ENCODE data around the gene ZNF514. TPM values are rescaled to one million over a fixed set of nuclear protein-coding genes. Genes with fewer than 3 reads are reported as not detected.

The ZNF514 gene
- total and polyA plus RNA-seq, 2 of the 8 experiments (the other 6 are each of a cell fraction or from before 2014, with no cell fraction given), result 5.3 to 13.3 TPM

GRCh38 chr2:95121407-95122196, 38.0 kb downstream of the ZNF514 start, which contains the start of gene MRPS5:
TSS of gene MRPS5 (minus strand) at chr2:95121808. CDS start at chr2:95121791, 17 bp downstream.
- H3K9me3 ChIP-seq (ENCODE audit: insufficient read depth in 2 of 2, low read depth in 1 of 2, low read length in 1 of 2), result peaks cover 0 to 1% of the 10 kb centered on the region in 2 experiments; a peak in 1 of 4 replicates
- WGBS, 2 experiments (ENCODE audit: extremely low coverage in 1 of 2, insufficient coverage in 1 of 2, insufficient read length in 1 of 2, insufficient replicate concordance in 2 of 2, low coverage in 1 of 2, low lambda C conversion rate in 2 of 2, missing lambda C conversion rate in 1 of 2), result 1% methylated on average over 57 of the region's 86 CpGs; no CpG with 5 or more reads in 1 of the 2 experiments
- peak within 1 kb of the TSS; percentile 63; the same call in 1 of the 2 replicates for H2BK12ac ChIP-seq (ENCODE audit: low read depth, low read length)
- no peaks in the 10 kb centered on the region; a peak in 1 of 8 replicates for H3K36me3 ChIP-seq (ENCODE audit: control insufficient read depth in 2 of 4, insufficient read depth in 4 of 4, low read length in 3 of 4)
- peaks cover 4 to 37% of the 10 kb centered on the region in 2 experiments; a peak in 3 of 4 replicates for H3K79me2 ChIP-seq (ENCODE audit: control insufficient read depth in 1 of 2, insufficient read depth in 2 of 2, low read length in 2 of 2)
- H4K20me1 ChIP-seq (replicated peaks in 1 of 2; ENCODE audit: control insufficient read depth in 1 of 2, insufficient read depth in 2 of 2, low read length in 2 of 2), result peaks cover 0 to 5% of the 10 kb centered on the region in 2 experiments
- peak within 1 kb of the TSS; percentile 100; the same call in 1 of the 2 replicates for H4K8ac ChIP-seq (ENCODE audit: extremely low read depth, insufficient read depth, low read length)
- peak within 1 kb of the TSS; percentile 96 for H2AFZ ChIP-seq (ENCODE audit: low read length)
- peak within 1 kb of the TSS; percentile 94 to 99 (median 97) for H3K9ac ChIP-seq (replicated peaks in 1 of 4; ENCODE audit: extremely low read depth in 1 of 4, low read depth in 3 of 4, low read length in 3 of 4)
- H3K4me2 ChIP-seq (ENCODE audit: insufficient read depth in 1 of 2, low read depth in 2 of 2, low read length in 2 of 2), result peak within 1 kb of the TSS; percentile 70 to 92
- H3K23ac ChIP-seq (ENCODE audit: insufficient read length), result no peak within 1 kb of the TSS
- peak within 1 kb of the TSS; percentile 100 for H4K91ac ChIP-seq (replicated peaks; ENCODE audit: insufficient read length, low read length)
- H2BK5ac ChIP-seq (ENCODE audit: low read depth, low read length), result peak within 1 kb of the TSS; percentile 99
- H2BK15ac ChIP-seq (ENCODE audit: low read length), result peak within 1 kb of the TSS; percentile 100; the same call in 1 of the 2 replicates
- H3K4me3 ChIP-seq (ENCODE audit: extremely low read depth in 1 of 4, insufficient read depth in 2 of 4, low read depth in 3 of 4, low read length in 4 of 4), result peak within 1 kb of the TSS; percentile 91 to 98 (median 96)
- peak in 1 of 2 experiments; percentile 95 for DNase-seq (ENCODE audit: low read depth in 1 of 2, low spot score in 2 of 2)
- peak within 1 kb of the TSS; percentile 97 for H3K27ac ChIP-seq (ENCODE audit: low read depth, low read length)
- no peaks in the 10 kb centered on the region for H3K23me2 ChIP-seq (ENCODE audit: low read depth, low read length)
- no peak within 1 kb of the TSS for H2BK20ac ChIP-seq (ENCODE audit: low read length)
- CTCF ChIA-PET (ENCODE audit: partially characterized antibody), result interaction anchor here (0.6 to 2.1 kb wide), 9 partner anchors 12 to 248 kb away, joined by 3 to 6 read pairs (median 4); no protein-coding TSS in a partner anchor
- no peak within 1 kb of the TSS for H2AK5ac ChIP-seq (ENCODE audit: low read depth, low read length)
- H3K27me3 ChIP-seq (replicated peaks in 1 of 4; ENCODE audit: control insufficient read depth in 3 of 4, extremely low read depth in 1 of 4, insufficient read depth in 3 of 4, low read length in 3 of 4), result no peaks in the 10 kb centered on the region; a peak in 1 of 7 replicates
- POLR2A ChIA-PET (ENCODE audit: partially characterized antibody), result interaction anchor here (0.8 to 2.2 kb wide), 10 partner anchors 14 to 45 kb away, joined by 3 to 13 read pairs (median 4); partner anchors contain the start of genes ZNF2 and ZNF514
- peak within 1 kb of the TSS; percentile 99 for H3K14ac ChIP-seq (ENCODE audit: insufficient read length)
- peak within 1 kb of the TSS; percentile 86 for H2BK120ac ChIP-seq (replicated peaks; ENCODE audit: low read depth, low read length)
- peak within 1 kb of the TSS; percentile 99 for H3K4ac ChIP-seq (replicated peaks; ENCODE audit: insufficient read length, low read depth, low read length)
- peak within 1 kb of the TSS; percentile 100 for H4K5ac ChIP-seq (ENCODE audit: insufficient read length, low read depth, low read length)
- peak within 1 kb of the TSS; percentile 99 for H3K56ac ChIP-seq (replicated peaks; ENCODE audit: insufficient read length, low read depth, low read length)
- H3K18ac ChIP-seq (ENCODE audit: extremely low read depth, low read length), result peak within 1 kb of the TSS; percentile 100
- FAIRE-seq, result no peak
- H3K4me1 ChIP-seq (replicated peaks in 1 of 4; ENCODE audit: control insufficient read depth in 3 of 4, insufficient read depth in 4 of 4, low read length in 3 of 4), result peaks cover 0 to 3% (median under 1%) of the 10 kb centered on the region in 4 experiments; a peak in 2 of 7 replicates
- peaks cover 3% of the 10 kb centered on the region; the same call in 1 of the 2 replicates for H3K79me1 ChIP-seq (ENCODE audit: low read depth, low read length)
- TF ChIP-seq GABPA (IDR thresholded peaks at IDR 0.05; ENCODE audit: borderline replicate concordance, insufficient read depth, low read length) (no peak), SP4 (IDR thresholded peaks at IDR 0.05; ENCODE audit: low read length) (peak; percentile 98), SIRT6 (IDR thresholded peaks at IDR 0.05; ENCODE audit: low read length) (no peak), TAF1 (IDR thresholded peaks at IDR 0.05; ENCODE audit: low read depth, low read length) (peak; percentile 67), POLR2AphosphoS5 (IDR thresholded peaks at IDR 0.05; ENCODE audit: low read depth, low read length) (peak; percentile 75; the same call in 1 of the 2 replicates), FOSL1 (IDR thresholded peaks at IDR 0.05; ENCODE audit: insufficient read depth, low read depth, low read length) (no peak), JUN (IDR thresholded peaks at IDR 0.05; ENCODE audit: low read depth, low read length) (no peak), KDM5A (IDR thresholded peaks at IDR 0.05; ENCODE audit: low read length) (no peak), RBBP5 (IDR thresholded peaks at IDR 0.05; ENCODE audit: borderline replicate concordance, low read depth, low read length) (0 out of 2 replicates have a peak, but pooled peaks have one; percentile 90), YY1 (IDR thresholded peaks at IDR 0.05; ENCODE audit: low read depth, low read length) (peak; percentile 86), ASH2L (IDR thresholded peaks at IDR 0.05; ENCODE audit: low read length) (peak; percentile 94), CHD1 (IDR thresholded peaks at IDR 0.05; ENCODE audit: low read depth, low read length) (no peak)

Measured in H1 (cell line).